Cardiac muscle cell (in vitro differentiated cells and primary cell): ENCODE measurements around the gene PGS1. TPM values are rescaled to one million over a fixed set of nuclear protein-coding genes. Genes with fewer than 3 reads are reported as not detected.
A peak's percentile ranks its signal among the peaks of the same experiment; 100 is the strongest.

Experiments
- DNase-seq, 2 donors: peaks; one replicate each; pipeline versions ENCODE4 v3.0.0 to v3.0.0-alpha.2; 2010 to 2017; ENCODE audit warnings: low read depth in 1 of 2, low spot score in 1 of 2
- H3K27ac ChIP-seq: fragments of 200-600 bp; sonication (generic); 2 replicates; pipeline ENCODE4 v1.5.1; 2016
- H3K27me3 ChIP-seq: fragments of 200-600 bp; sonication (generic); 2 replicates; pipeline ENCODE4 v1.6.0; 2016; ENCODE audit warnings: control low read depth
- H3K36me3 ChIP-seq: fragments of 200-600 bp; sonication (generic); 2 replicates; pipeline ENCODE4 v1.5.1; 2016; ENCODE audit warnings: control low read depth
- H3K4me1 ChIP-seq: fragments of 200-600 bp; sonication (generic); 2 replicates; pipeline ENCODE4 v1.8.1; 2017; ENCODE audit warnings: low read depth, mild to moderate bottlenecking, mixed run types
- H3K4me3 ChIP-seq: fragments of 200-600 bp; sonication (generic); 2 replicates; pipeline ENCODE4 v1.5.1; 2016; ENCODE audit warnings: mild to moderate bottlenecking
- H3K9me3 ChIP-seq: fragments of 200-600 bp; sonication (generic); 2 replicates; pipeline ENCODE4 v1.5.1; 2017; ENCODE audit warnings: low read depth, mild to moderate bottlenecking, control low read depth
- polyA plus RNA-seq: library from polyadenylated mRNA; unstranded; fragments of >200 nt; fragmentation: Nextera tagmentation; extraction: Ambion mirVana; gene quantifications from 2 replicates; pipeline ENCODE4 v1.2.1, GENCODE V29; 2016
- total RNA-seq: library from RNA; depleted of rRNA; stranded (reverse); fragments of >200 nt; gene quantifications from 2 replicates; pipeline ENCODE4 v1.2.3, GENCODE V29; 2016
- TF ChIP-seq, protein P1 (sequence below): IDR thresholded peaks from 2 replicates; pipeline ENCODE4 v1.5.1; 2012; ENCODE audit warnings: low read depth, mild to moderate bottlenecking, low read length

PGS1 gene
- total and polyA plus RNA-seq, 2 experiments from 2014 or later: 46.7 to 64.7 TPM

DNA sequence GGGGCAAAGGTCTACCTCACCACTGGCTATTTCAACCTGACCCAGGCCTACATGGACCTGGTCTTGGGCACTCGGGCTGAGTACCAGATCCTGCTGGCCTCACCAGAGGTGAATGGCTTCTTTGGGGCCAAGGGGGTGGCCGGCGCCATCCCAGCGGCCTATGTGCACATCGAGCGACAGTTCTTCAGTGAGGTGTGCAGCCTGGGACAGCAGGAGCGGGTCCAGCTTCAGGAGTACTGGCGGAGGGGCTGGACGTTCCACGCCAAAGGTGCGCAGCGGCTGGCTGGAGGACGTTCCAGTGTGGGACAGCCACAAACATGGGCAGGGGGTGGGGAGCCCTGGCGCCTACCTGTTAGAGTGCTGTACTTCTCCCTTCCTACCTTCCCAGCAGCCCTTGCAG lies 25.4 kb downstream of the PGS1 start:
- no peak overlapping the region for H3K4me3 ChIP-seq
- TF ChIP-seq, protein P1, sequence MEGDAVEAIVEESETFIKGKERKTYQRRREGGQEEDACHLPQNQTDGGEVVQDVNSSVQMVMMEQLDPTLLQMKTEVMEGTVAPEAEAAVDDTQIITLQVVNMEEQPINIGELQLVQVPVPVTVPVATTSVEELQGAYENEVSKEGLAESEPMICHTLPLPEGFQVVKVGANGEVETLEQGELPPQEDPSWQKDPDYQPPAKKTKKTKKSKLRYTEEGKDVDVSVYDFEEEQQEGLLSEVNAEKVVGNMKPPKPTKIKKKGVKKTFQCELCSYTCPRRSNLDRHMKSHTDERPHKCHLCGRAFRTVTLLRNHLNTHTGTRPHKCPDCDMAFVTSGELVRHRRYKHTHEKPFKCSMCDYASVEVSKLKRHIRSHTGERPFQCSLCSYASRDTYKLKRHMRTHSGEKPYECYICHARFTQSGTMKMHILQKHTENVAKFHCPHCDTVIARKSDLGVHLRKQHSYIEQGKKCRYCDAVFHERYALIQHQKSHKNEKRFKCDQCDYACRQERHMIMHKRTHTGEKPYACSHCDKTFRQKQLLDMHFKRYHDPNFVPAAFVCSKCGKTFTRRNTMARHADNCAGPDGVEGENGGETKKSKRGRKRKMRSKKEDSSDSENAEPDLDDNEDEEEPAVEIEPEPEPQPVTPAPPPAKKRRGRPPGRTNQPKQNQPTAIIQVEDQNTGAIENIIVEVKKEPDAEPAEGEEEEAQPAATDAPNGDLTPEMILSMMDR: no peak
- no peak for DNase-seq
- H3K27ac ChIP-seq: no peak overlapping the region
- no peaks in the 10 kb centered on the region for H3K27me3 ChIP-seq
- peaks cover 17% of the 10 kb centered on the region for H3K4me1 ChIP-seq
- H3K36me3 ChIP-seq: peaks cover 29% of the 10 kb centered on the region
- H3K9me3 ChIP-seq: no peaks in the 10 kb centered on the region

DNA sequence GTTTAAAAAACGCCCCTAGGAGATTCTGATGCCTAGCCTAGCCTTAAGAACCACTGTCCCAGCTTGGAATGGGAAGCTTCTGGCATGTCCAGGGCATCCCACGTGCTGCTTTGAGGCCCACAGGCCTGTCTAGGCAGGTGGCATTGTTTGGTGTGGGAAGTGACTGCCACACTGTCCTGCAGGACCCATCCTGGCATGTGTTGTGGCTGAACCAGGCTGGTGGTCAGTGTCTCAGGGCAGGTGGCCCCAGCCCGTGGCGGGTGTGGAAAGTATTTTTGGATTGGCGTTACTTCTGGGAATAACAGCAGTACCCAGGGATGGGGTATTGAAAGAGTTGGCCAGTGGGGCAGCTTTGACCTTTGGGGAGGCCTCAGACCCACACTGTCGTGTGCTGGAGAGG lies 27.9 kb downstream of the PGS1 start:
- Histone ChIP-seq H3K9me3 (no peaks in the 10 kb centered on the region), H3K4me3 (no peak overlapping the region), H3K36me3 (peaks cover 14% of the 10 kb centered on the region), H3K4me1 (peaks cover 27% of the 10 kb centered on the region), H3K27me3 (no peaks in the 10 kb centered on the region), H3K27ac (peak overlapping the region; percentile 88)
- TF ChIP-seq, protein P1: no peak
- no peak for DNase-seq

DNA sequence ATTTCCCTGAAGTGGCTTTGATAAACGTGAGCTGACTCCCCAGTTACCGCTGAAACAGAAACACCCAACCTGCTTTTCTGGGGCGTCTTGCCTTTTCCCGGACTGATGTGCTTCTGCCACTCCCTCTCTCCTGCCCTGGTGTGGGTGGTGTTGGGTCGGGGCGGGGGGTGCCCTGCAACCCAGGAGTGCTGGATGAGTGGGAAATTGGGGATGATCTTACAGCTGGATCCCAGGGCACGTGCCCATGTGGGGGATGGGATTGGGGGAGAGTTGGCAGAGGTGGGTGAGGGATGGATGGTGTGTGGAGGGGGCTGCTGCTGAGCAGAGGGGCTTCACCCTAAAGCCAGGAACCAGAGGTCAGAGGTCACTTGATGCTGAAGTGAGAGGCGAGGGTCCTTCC lies 28.5 kb downstream of the PGS1 start:
- DNase-seq: no peak
- Histone ChIP-seq H3K4me3 (no peak overlapping the region), H3K27ac (peak overlapping the region; percentile 88), H3K4me1 (peaks cover 31% of the 10 kb centered on the region), H3K27me3 (no peaks in the 10 kb centered on the region), H3K9me3 (no peaks in the 10 kb centered on the region), H3K36me3 (peaks cover 14% of the 10 kb centered on the region)
- TF ChIP-seq, protein P1: no peak

DNA sequence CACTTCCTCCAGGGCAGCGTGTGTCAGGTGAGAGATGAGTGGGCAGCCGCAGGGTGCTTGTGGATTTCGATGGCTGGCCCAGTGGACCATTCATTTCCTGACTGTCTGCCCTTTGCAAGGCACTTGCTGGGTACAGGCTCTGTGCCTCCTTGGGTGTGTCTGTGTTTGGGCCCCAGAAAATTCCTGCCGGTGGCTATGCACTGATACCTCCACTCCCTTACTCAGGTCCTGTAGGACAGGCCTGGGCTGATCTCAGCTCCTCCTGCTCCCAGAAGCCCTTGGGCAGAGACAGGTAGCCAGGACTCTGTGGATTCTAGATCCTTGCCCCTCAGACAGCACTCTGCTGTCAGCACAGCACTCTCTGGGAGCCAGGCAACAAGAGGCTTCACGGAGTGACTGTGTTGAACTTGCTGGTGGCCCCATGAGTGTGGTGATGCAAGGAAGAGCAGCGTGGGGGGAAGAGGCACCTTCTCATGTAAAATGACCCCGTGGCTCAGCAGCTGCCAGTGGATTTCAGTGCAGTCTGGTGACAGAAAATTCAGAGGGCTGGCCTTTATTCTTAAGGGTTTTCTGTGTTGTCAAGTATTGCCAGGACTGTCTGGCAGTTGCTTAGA lies 29.0 kb downstream of the PGS1 start:
- H3K36me3 ChIP-seq: peaks cover 12% of the 10 kb centered on the region
- no peaks in the 10 kb centered on the region for H3K27me3 ChIP-seq
- TF ChIP-seq, protein P1: no peak
- peak in 1 of 2 donors; percentile 42 for DNase-seq
- H3K27ac ChIP-seq: peak overlapping the region; percentile 88
- H3K9me3 ChIP-seq: no peaks in the 10 kb centered on the region
- no peak overlapping the region for H3K4me3 ChIP-seq
- peaks cover 37% of the 10 kb centered on the region for H3K4me1 ChIP-seq

DNA sequence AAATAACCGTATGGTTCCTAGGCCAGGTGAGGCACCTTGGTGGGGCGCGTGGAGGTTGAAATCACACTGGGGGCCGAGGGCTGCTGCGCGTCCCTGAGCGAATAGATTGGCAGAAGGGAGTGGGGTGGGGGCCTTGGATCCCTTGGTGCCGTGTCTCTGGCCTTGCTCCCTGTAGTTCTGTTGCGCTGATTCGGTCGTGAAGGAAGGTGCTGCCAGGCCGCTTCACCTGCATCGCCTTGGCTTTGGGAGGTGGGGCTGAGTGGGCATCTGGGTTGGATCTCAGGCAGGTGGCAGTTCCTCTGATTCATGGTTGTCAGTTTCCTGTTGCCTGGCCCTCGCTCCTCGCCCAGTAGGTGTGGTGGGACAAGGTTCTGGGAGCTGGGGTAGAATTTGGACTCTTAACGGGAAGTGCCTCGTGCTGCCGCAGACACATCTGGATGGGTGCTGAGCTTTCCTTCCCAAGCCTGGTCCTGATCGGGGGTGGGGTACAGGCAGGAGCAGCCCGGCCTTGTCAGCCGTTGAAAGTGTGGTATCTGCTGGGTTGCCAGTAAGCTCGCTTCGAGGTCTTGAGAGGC lies 30.1 kb downstream of the PGS1 start:
- H3K4me1 ChIP-seq: peaks cover 48% of the 10 kb centered on the region

More for the DNA sequence above, 30.1 kb downstream of the PGS1 start:
- no peaks in the 10 kb centered on the region for H3K9me3 ChIP-seq
- TF ChIP-seq, protein P1: no peak
- no peak overlapping the region for H3K4me3 ChIP-seq
- H3K36me3 ChIP-seq: peaks cover 5% of the 10 kb centered on the region
- H3K27me3 ChIP-seq: no peaks in the 10 kb centered on the region
- peak in 1 of 2 donors; percentile 19 for DNase-seq
- peak overlapping the region; percentile 88 for H3K27ac ChIP-seq
